Vagina (tissue), 2 donors: ENCODE data around the gene STK16.

Source experiments
- CTCF ChIP-seq, 3 experiments: fragments of 450-650 bp in 2 of 3; fragments of 200-600 bp in 1 of 3; sonication (generic) in 1 of 3; IDR thresholded peaks; one replicate each; pipeline ENCODE4 v1.5.1; 2017 to 2019; ENCODE audit warnings: antibody characterized with exemption in 3 of 3, mild to moderate bottlenecking in 2 of 3, moderate library complexity in 2 of 3
- POLR2A ChIP-seq, 2 donors: fragments of 450-650 bp; IDR thresholded peaks; one replicate each; pipeline ENCODE4 v1.6.1; 2017; ENCODE audit warnings: antibody characterized with exemption in 2 of 2, mild to moderate bottlenecking in 2 of 2, moderate library complexity in 2 of 2
- POLR2AphosphoS5 ChIP-seq, 2 donors: sonication (generic); formaldehyde crosslinking; IDR thresholded peaks; one replicate each; pipeline ENCODE4 v1.9.0; 2017; ENCODE audit warnings: antibody characterized with exemption in 2 of 2, mild to moderate bottlenecking in 2 of 2, low read depth in 1 of 2; ENCODE audit not compliant: insufficient read depth in 1 of 2

DNA sequence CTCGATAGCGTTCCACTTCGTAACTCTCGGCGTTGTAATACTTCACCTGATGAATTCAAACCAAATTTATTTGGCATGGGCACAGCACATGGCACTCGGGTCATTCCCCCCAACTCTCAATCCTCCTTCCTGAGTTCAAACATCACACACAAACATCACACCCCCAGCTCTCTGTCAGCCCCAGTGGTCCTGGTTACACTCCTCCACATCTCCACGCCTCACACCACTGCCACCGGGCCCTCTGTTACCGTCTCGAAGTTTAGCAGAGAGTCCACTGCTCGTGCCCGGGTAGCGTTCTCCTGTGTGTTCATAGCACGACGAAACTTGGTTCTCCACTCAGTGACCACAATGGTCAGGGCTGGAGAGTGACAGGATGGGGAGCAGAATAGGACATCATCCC is 31.1 kb upstream of the STK16 start:
- TF ChIP-seq CTCF (IDR thresholded peaks at IDR 0.05): no peak
- no peak for TF ChIP-seq POLR2AphosphoS5 (IDR thresholded peaks at IDR 0.05; ENCODE audit: insufficient read depth in 1 of 2, low read depth in 1 of 2)
- TF ChIP-seq POLR2A (IDR thresholded peaks at IDR 0.05): no peak
